GM23338 (cell line): ENCODE measurements around the gene YWHAE. TPM values are rescaled to one million over a fixed set of nuclear protein-coding genes. Genes with fewer than 3 reads are reported as not detected.
A peak's percentile ranks its signal among the peaks of the same experiment; 100 is the strongest.

ENCODE experiments used
- ATAC-seq: fragments of 200-7000 bp; cut with Tn5 transposase; 3 replicates; pipeline ENCODE4 v1.9.1; 2020
- DNase-seq: peaks from one replicate; pipeline ENCODE4 v3.0.0-alpha.2; 2015; ENCODE audit warnings: low spot score
- H2AFZ ChIP-seq: fragments of 200-600 bp; sonication (generic); 2 replicates; pipeline ENCODE4 v1.8.0; 2016; ENCODE audit warnings: antibody characterized with exemption, mild to moderate bottlenecking, moderate library complexity
- H3F3A ChIP-seq: fragments of 200-600 bp; sonication (generic); replicated peaks from 2 replicates; pipeline ENCODE4 v1.8.0; 2017; ENCODE audit warnings: antibody characterized with exemption, mixed run types, low read depth
- H3K27ac ChIP-seq: fragments of 200-600 bp; sonication (generic); 2 replicates; pipeline ENCODE4 v1.6.1; 2016; ENCODE audit warnings: low read depth
- H3K27me3 ChIP-seq: fragments of 200-600 bp; sonication (generic); 2 replicates; pipeline ENCODE4 v1.8.0; 2016; ENCODE audit warnings: mild to moderate bottlenecking, mixed run types, moderate library complexity; ENCODE audit not compliant: insufficient read depth
- H3K36me3 ChIP-seq: fragments of 200-600 bp; sonication (generic); 2 replicates; pipeline ENCODE4 v1.8.0; 2016; ENCODE audit warnings: mild to moderate bottlenecking; ENCODE audit not compliant: insufficient read depth
- H3K4me1 ChIP-seq: fragments of 200-600 bp; sonication (generic); 2 replicates; pipeline ENCODE4 v1.8.0; 2016; ENCODE audit warnings: mild to moderate bottlenecking, moderate library complexity; ENCODE audit not compliant: insufficient read depth
- H3K4me2 ChIP-seq: fragments of 200-600 bp; sonication (generic); 2 replicates; pipeline ENCODE4 v1.7.1; 2017; ENCODE audit warnings: mixed run types
- H3K4me3 ChIP-seq: fragments of 200-600 bp; sonication (generic); 2 replicates; pipeline ENCODE4 v1.6.1; 2016; ENCODE audit warnings: mixed run types
- H3K79me2 ChIP-seq: fragments of 200-600 bp; sonication (generic); replicated peaks from 2 replicates; pipeline ENCODE4 v1.8.0; 2017; ENCODE audit warnings: mild to moderate bottlenecking; ENCODE audit not compliant: insufficient read depth
- H3K9me2 ChIP-seq: fragments of 200-600 bp; sonication (generic); 2 replicates; pipeline ENCODE4 v1.8.0; 2017; ENCODE audit not compliant: insufficient read depth
- H4K20me1 ChIP-seq: fragments of 200-600 bp; sonication (generic); replicated peaks from 2 replicates; pipeline ENCODE4 v1.8.0; 2017; ENCODE audit warnings: mild to moderate bottlenecking; ENCODE audit not compliant: insufficient read depth
- H3K27ac Mint-ChIP-seq: 2 replicates; pipeline ENCODE4 v1.8.0; 2020; ENCODE audit warnings: inconsistent platforms, mild to moderate bottlenecking, moderate library complexity, mixed read lengths
- H3K27me3 Mint-ChIP-seq: 3 replicates; pipeline ENCODE4 v1.8.0; 2022; ENCODE audit warnings: low read depth, mild to moderate bottlenecking, moderate library complexity, mixed read lengths, inconsistent platforms; ENCODE audit not compliant: insufficient read depth, poor library complexity
- H3K36me3 Mint-ChIP-seq: 3 replicates; pipeline ENCODE4 v1.8.0; 2021; ENCODE audit warnings: low read depth, mild to moderate bottlenecking, inconsistent platforms, moderate library complexity, mixed read lengths
- H3K4me1 Mint-ChIP-seq: 3 replicates; pipeline ENCODE4 v1.8.0; 2020; ENCODE audit warnings: mild to moderate bottlenecking, inconsistent platforms, mixed read lengths
- H3K4me3 Mint-ChIP-seq: 3 replicates; pipeline ENCODE4 v1.8.0; 2021; ENCODE audit warnings: moderate library complexity, mild to moderate bottlenecking, inconsistent platforms, mixed read lengths
- H3K9me3 Mint-ChIP-seq: 3 replicates; pipeline ENCODE4 v1.8.0; 2020; ENCODE audit warnings: moderate library complexity, mild to moderate bottlenecking, inconsistent platforms, mixed read lengths
- CREB1 ChIP-seq: fragments of 250-450 bp; sonication (Bioruptor Pico); IDR thresholded peaks from 2 replicates; pipeline ENCODE4 v1.5.0; 2020; ENCODE audit warnings: low read depth, mild to moderate bottlenecking, moderate library complexity
- EZH2 ChIP-seq: fragments of 200-600 bp; sonication (generic); IDR thresholded peaks from one replicate; pipeline ENCODE4 v1.8.0; 2017; ENCODE audit warnings: antibody characterized with exemption, mild to moderate bottlenecking, low read depth; ENCODE audit not compliant: unreplicated experiment
- EZH2phosphoT487 ChIP-seq: fragments of 200-600 bp; sonication (generic); IDR thresholded peaks from one replicate; pipeline ENCODE4 v1.8.1; 2018; ENCODE audit warnings: antibody characterized with exemption; ENCODE audit not compliant: unreplicated experiment
- JUNB ChIP-seq: IDR thresholded peaks from one replicate; pipeline ENCODE4 v1.6.1; 2016; ENCODE audit warnings: antibody characterized with exemption; ENCODE audit not compliant: unreplicated experiment
- NANOG ChIP-seq: IDR thresholded peaks from 2 replicates; pipeline ENCODE4 v1.6.1; 2016; ENCODE audit warnings: antibody characterized with exemption, borderline replicate concordance
- POLR2AphosphoS5 ChIP-seq: IDR thresholded peaks from 2 replicates; pipeline ENCODE4 v1.6.1; 2016; ENCODE audit warnings: antibody characterized with exemption, low read depth
- STAT1 ChIP-seq: IDR thresholded peaks from one replicate; pipeline ENCODE4 v1.6.1; 2016; ENCODE audit warnings: antibody characterized with exemption; ENCODE audit not compliant: unreplicated experiment
- ZNF114 ChIP-seq: fragments of 250-450 bp; sonication (Bioruptor Pico); IDR thresholded peaks from 2 replicates; pipeline ENCODE4 v1.5.0; 2020; ENCODE audit warnings: mild to moderate bottlenecking, moderate library complexity
- ZNF331 ChIP-seq: fragments of 250-450 bp; sonication (Bioruptor Pico); IDR thresholded peaks from 2 replicates; pipeline ENCODE4 v1.5.0; 2020; ENCODE audit warnings: low read depth, mild to moderate bottlenecking, moderate library complexity
- polyA plus RNA-seq: library from polyadenylated mRNA; unstranded; fragments of >200 nt; fragmentation: Nextera tagmentation; extraction: Ambion mirVana; gene quantifications from 2 replicates; pipeline ENCODE4 v1.2.1, GENCODE V29; 2016
- total RNA-seq: library from RNA; depleted of rRNA; stranded (reverse); fragments of >200 nt; shearing (Covaris generic); gene quantifications from 2 replicates; pipeline ENCODE4 v1.2.3, GENCODE V29; 2014
- TF ChIP-seq, protein P1 (sequence below), 2 experiments: fragments of 200-600 bp in 1 of 2; sonication (generic) in 1 of 2; conservative IDR thresholded peaks; 2 replicates each; pipeline versions ENCODE4 v1.5.1 to v1.6.1; 2016 to 2017; ENCODE audit warnings: antibody characterized with exemption in 2 of 2, low read depth in 2 of 2, mild to moderate bottlenecking in 2 of 2, moderate library complexity in 1 of 2
- TF ChIP-seq, protein P2 (sequence below): IDR thresholded peaks from 2 replicates; pipeline ENCODE4 v1.6.1; 2016; ENCODE audit warnings: antibody characterized with exemption
- TF ChIP-seq, protein P3 (sequence below): fragments of 250-450 bp; sonication (Bioruptor Pico); IDR thresholded peaks from 2 replicates; pipeline ENCODE4 v1.5.0; 2020; ENCODE audit warnings: mild to moderate bottlenecking, moderate library complexity
- TF ChIP-seq, protein P4 (sequence below): IDR thresholded peaks from one replicate; pipeline ENCODE4 v1.6.1; 2018; ENCODE audit warnings: antibody characterized with exemption; ENCODE audit not compliant: unreplicated experiment

YWHAE gene
- total and polyA plus RNA-seq, 2 experiments from 2014 or later: 1,251 to 1,283 TPM

DNA sequence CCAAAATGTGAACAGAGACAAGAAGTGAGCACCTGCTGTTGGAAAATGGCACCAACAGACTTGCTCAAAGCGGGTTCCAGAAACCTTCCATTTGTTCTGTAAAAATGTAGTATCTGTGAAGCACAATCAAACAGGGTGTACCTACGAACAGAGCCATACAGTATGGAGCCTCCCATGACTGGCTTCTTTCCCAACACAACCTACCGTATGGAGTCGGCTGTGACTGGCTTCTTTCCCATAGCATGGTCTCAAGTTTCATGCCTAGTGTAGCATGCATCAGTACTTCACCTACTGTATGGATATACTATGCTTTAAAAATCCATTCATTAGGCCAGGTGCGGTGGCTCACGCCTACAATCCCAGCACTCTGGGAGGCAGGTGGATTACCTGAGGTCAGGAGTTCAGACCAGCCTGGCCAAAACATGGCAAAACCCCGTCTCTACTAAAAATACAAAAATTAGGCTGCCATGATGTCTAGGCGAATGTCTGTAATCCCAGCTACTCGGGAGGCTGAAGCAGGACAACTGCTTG, 26.2 kb downstream of the YWHAE start:
- Histone ChIP-seq H3K9me2 (no peaks in the 10 kb centered on the region), H3K4me2 (no peak overlapping the region), H3K4me3 (no peak overlapping the region), H3K27me3 (no peaks in the 10 kb centered on the region), H3K36me3 (no peaks in the 10 kb centered on the region), H3F3A (peaks cover 30% of the 10 kb centered on the region), H3K4me1 (peaks cover 53% of the 10 kb centered on the region), H2AFZ (no peak overlapping the region), H4K20me1 (peaks cover 90% of the 10 kb centered on the region), H3K27ac (peak overlapping the region; percentile 64; the same call in 1 of the 2 replicates), H3K79me2 (peaks cover 100% of the 10 kb centered on the region)
- Mint-ChIP-seq H3K4me3 (no peak overlapping the region), H3K27me3 (peaks cover 11% of the 10 kb centered on the region), H3K27ac (no peak overlapping the region), H3K36me3 (peaks cover 34% of the 10 kb centered on the region), H3K9me3 (no peaks in the 10 kb centered on the region), H3K4me1 (peaks cover 44% of the 10 kb centered on the region)
- no peak for DNase-seq
- ATAC-seq: peak; percentile 18; the same call in 1 of the 3 replicates
- no peak for TF ChIP-seq POLR2AphosphoS5
- TF ChIP-seq, protein P1, sequence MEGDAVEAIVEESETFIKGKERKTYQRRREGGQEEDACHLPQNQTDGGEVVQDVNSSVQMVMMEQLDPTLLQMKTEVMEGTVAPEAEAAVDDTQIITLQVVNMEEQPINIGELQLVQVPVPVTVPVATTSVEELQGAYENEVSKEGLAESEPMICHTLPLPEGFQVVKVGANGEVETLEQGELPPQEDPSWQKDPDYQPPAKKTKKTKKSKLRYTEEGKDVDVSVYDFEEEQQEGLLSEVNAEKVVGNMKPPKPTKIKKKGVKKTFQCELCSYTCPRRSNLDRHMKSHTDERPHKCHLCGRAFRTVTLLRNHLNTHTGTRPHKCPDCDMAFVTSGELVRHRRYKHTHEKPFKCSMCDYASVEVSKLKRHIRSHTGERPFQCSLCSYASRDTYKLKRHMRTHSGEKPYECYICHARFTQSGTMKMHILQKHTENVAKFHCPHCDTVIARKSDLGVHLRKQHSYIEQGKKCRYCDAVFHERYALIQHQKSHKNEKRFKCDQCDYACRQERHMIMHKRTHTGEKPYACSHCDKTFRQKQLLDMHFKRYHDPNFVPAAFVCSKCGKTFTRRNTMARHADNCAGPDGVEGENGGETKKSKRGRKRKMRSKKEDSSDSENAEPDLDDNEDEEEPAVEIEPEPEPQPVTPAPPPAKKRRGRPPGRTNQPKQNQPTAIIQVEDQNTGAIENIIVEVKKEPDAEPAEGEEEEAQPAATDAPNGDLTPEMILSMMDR (conservative IDR thresholded peaks at IDR 0.05; ENCODE audit: low read depth in 2 of 2): no peak
- TF ChIP-seq ZNF114: no peak
- TF ChIP-seq EZH2: no peak
- TF ChIP-seq, protein P2, sequence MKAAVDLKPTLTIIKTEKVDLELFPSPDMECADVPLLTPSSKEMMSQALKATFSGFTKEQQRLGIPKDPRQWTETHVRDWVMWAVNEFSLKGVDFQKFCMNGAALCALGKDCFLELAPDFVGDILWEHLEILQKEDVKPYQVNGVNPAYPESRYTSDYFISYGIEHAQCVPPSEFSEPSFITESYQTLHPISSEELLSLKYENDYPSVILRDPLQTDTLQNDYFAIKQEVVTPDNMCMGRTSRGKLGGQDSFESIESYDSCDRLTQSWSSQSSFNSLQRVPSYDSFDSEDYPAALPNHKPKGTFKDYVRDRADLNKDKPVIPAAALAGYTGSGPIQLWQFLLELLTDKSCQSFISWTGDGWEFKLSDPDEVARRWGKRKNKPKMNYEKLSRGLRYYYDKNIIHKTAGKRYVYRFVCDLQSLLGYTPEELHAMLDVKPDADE: no peak
- TF ChIP-seq, protein P3, sequence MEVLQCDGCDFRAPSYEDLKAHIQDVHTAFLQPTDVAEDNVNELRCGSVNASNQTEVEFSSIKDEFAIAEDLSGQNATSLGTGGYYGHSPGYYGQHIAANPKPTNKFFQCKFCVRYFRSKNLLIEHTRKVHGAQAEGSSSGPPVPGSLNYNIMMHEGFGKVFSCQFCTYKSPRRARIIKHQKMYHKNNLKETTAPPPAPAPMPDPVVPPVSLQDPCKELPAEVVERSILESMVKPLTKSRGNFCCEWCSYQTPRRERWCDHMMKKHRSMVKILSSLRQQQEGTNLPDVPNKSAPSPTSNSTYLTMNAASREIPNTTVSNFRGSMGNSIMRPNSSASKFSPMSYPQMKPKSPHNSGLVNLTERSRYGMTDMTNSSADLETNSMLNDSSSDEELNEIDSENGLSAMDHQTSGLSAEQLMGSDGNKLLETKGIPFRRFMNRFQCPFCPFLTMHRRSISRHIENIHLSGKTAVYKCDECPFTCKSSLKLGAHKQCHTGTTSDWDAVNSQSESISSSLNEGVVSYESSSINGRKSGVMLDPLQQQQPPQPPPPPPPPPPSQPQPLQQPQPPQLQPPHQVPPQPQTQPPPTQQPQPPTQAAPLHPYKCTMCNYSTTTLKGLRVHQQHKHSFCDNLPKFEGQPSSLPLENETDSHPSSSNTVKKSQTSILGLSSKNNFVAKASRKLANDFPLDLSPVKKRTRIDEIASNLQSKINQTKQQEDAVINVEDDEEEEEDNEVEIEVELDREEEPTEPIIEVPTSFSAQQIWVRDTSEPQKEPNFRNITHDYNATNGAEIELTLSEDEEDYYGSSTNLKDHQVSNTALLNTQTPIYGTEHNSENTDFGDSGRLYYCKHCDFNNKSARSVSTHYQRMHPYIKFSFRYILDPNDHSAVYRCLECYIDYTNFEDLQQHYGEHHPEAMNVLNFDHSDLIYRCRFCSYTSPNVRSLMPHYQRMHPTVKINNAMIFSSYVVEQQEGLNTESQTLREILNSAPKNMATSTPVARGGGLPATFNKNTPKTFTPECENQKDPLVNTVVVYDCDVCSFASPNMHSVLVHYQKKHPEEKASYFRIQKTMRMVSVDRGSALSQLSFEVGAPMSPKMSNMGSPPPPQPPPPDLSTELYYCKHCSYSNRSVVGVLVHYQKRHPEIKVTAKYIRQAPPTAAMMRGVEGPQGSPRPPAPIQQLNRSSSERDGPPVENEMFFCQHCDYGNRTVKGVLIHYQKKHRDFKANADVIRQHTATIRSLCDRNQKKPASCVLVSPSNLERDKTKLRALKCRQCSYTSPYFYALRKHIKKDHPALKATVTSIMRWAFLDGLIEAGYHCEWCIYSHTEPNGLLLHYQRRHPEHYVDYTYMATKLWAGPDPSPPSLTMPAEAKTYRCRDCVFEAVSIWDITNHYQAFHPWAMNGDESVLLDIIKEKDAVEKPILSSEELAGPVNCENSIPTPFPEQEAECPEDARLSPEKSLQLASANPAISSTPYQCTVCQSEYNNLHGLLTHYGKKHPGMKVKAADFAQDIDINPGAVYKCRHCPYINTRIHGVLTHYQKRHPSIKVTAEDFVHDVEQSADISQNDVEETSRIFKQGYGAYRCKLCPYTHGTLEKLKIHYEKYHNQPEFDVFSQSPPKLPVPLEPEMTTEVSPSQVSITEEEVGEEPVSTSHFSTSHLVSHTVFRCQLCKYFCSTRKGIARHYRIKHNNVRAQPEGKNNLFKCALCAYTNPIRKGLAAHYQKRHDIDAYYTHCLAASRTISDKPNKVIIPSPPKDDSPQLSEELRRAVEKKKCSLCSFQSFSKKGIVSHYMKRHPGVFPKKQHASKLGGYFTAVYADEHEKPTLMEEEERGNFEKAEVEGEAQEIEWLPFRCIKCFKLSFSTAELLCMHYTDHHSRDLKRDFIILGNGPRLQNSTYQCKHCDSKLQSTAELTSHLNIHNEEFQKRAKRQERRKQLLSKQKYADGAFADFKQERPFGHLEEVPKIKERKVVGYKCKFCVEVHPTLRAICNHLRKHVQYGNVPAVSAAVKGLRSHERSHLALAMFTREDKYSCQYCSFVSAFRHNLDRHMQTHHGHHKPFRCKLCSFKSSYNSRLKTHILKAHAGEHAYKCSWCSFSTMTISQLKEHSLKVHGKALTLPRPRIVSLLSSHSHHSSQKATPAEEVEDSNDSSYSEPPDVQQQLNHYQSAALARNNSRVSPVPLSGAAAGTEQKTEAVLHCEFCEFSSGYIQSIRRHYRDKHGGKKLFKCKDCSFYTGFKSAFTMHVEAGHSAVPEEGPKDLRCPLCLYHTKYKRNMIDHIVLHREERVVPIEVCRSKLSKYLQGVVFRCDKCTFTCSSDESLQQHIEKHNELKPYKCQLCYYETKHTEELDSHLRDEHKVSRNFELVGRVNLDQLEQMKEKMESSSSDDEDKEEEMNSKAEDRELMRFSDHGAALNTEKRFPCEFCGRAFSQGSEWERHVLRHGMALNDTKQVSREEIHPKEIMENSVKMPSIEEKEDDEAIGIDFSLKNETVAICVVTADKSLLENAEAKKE (CRISPR knock-in tag): no peak
- TF ChIP-seq, protein P4, sequence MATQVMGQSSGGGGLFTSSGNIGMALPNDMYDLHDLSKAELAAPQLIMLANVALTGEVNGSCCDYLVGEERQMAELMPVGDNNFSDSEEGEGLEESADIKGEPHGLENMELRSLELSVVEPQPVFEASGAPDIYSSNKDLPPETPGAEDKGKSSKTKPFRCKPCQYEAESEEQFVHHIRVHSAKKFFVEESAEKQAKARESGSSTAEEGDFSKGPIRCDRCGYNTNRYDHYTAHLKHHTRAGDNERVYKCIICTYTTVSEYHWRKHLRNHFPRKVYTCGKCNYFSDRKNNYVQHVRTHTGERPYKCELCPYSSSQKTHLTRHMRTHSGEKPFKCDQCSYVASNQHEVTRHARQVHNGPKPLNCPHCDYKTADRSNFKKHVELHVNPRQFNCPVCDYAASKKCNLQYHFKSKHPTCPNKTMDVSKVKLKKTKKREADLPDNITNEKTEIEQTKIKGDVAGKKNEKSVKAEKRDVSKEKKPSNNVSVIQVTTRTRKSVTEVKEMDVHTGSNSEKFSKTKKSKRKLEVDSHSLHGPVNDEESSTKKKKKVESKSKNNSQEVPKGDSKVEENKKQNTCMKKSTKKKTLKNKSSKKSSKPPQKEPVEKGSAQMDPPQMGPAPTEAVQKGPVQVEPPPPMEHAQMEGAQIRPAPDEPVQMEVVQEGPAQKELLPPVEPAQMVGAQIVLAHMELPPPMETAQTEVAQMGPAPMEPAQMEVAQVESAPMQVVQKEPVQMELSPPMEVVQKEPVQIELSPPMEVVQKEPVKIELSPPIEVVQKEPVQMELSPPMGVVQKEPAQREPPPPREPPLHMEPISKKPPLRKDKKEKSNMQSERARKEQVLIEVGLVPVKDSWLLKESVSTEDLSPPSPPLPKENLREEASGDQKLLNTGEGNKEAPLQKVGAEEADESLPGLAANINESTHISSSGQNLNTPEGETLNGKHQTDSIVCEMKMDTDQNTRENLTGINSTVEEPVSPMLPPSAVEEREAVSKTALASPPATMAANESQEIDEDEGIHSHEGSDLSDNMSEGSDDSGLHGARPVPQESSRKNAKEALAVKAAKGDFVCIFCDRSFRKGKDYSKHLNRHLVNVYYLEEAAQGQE: no peak
- TF ChIP-seq CREB1 (CRISPR knock-in tag): no peak
- TF ChIP-seq NANOG: no peak
- no peak for TF ChIP-seq JUNB
- TF ChIP-seq EZH2phosphoT487: no peak
- TF ChIP-seq STAT1: no peak
- TF ChIP-seq ZNF331: no peak
